Prostate gland (tissue), 2 donors: ENCODE measurements around the gene KRTAP12-4. TPM values are rescaled to one million over a fixed set of nuclear protein-coding genes. Genes with fewer than 3 reads are reported as not detected.
"Not testable (repeated sequence)": the region's sequence is repeated elsewhere in the genome, so short reads cannot be mapped to it uniquely, and the experiment has no call there.

Experiments used
- DNase-seq: peaks from one replicate; pipeline ENCODE4 v3.0.0-alpha.2; 2019; ENCODE audit warnings: low spot score
- H3K27ac ChIP-seq, 2 donors: fragments of 200-600 bp; sonication (generic); 2 replicates each; pipeline ENCODE4 v1.5.1; 2017 to 2019
- H3K27me3 ChIP-seq: fragments of 200-600 bp; sonication (generic); replicated peaks from 2 replicates; pipeline ENCODE4 v1.5.1; 2019; ENCODE audit not compliant: insufficient read depth
- H3K36me3 ChIP-seq, 2 donors: fragments of 200-600 bp; sonication (generic); 1 replicate in 1 of 2; 2 replicates in 1 of 2; pipeline versions ENCODE4 v1.5.1 to v1.8.1; 2017 to 2019
- H3K4me1 ChIP-seq: fragments of 200-600 bp; sonication (generic); replicated peaks from 2 replicates; pipeline ENCODE4 v1.5.1; 2019
- H3K4me3 ChIP-seq, 2 donors: fragments of 200-600 bp; sonication (generic); 2 replicates each; pipeline ENCODE4 v1.5.1; 2017 to 2019
- H3K9me3 ChIP-seq: fragments of 200-600 bp; sonication (generic); 2 replicates; pipeline ENCODE4 v1.5.1; 2017
- POLR2A ChIP-seq: fragments of 450-650 bp; IDR thresholded peaks from one replicate; pipeline ENCODE4 v1.6.1; 2016; ENCODE audit warnings: antibody characterized with exemption, mild to moderate bottlenecking
- POLR2AphosphoS5 ChIP-seq: sonication (generic); formaldehyde crosslinking; IDR thresholded peaks from one replicate; pipeline ENCODE4 v1.6.1; 2017; ENCODE audit warnings: antibody characterized with exemption
- WGBS: methylation state at CpG from one replicate; pipeline ENCODE4 v1.1.5; 2018; 5-methylcytosine and 5-hydroxymethylcytosine counted together
- intact Hi-C: fragments of 100-400 bp; cut with DNase I; formaldehyde crosslinking; loops from one replicate; pipeline ENCODE4 v1.14.2; 2022
- total RNA-seq, 2 donors: library from RNA; depleted of rRNA; stranded (reverse); fragments of >200 nt; gene quantifications; one replicate each; pipeline ENCODE4 v1.1.0, GENCODE V29; 2016
- TF ChIP-seq, protein P1 (sequence below), 4 experiments: fragments of 200-600 bp in 2 of 4; fragments of 450-650 bp in 2 of 4; sonication (generic) in 2 of 4; IDR thresholded peaks; 1 replicate in 3 of 4; 2 replicates in 1 of 4; pipeline ENCODE4 v1.5.1; 2016 to 2019; ENCODE audit warnings: antibody characterized with exemption in 4 of 4, mild to moderate bottlenecking in 2 of 4, moderate library complexity in 2 of 4

The KRTAP12-4 gene
- total RNA-seq, 2 donors from 2014 or later, result not detected

- H3K4me3 ChIP-seq, result no peak overlapping the region
- H3K9me3 ChIP-seq, result no peaks in the 10 kb centered on the region
- no peak for DNase-seq
- no peak overlapping the region for H3K27ac ChIP-seq
- 47% methylated on average over 14 of the region's 14 CpGs for WGBS
- no peak for TF ChIP-seq POLR2A
- TF ChIP-seq, protein P1, sequence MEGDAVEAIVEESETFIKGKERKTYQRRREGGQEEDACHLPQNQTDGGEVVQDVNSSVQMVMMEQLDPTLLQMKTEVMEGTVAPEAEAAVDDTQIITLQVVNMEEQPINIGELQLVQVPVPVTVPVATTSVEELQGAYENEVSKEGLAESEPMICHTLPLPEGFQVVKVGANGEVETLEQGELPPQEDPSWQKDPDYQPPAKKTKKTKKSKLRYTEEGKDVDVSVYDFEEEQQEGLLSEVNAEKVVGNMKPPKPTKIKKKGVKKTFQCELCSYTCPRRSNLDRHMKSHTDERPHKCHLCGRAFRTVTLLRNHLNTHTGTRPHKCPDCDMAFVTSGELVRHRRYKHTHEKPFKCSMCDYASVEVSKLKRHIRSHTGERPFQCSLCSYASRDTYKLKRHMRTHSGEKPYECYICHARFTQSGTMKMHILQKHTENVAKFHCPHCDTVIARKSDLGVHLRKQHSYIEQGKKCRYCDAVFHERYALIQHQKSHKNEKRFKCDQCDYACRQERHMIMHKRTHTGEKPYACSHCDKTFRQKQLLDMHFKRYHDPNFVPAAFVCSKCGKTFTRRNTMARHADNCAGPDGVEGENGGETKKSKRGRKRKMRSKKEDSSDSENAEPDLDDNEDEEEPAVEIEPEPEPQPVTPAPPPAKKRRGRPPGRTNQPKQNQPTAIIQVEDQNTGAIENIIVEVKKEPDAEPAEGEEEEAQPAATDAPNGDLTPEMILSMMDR (IDR thresholded peaks at IDR 0.05), result no peak
- TF ChIP-seq POLR2AphosphoS5, result no peak
- no peaks in the 10 kb centered on the region for H3K4me1 ChIP-seq
- H3K36me3 ChIP-seq, result no peaks in the 10 kb centered on the region
- intact Hi-C loops, result no loop called here
- peaks cover 3% of the 10 kb centered on the region for H3K27me3 ChIP-seq
Observed at GRCh38 chr21:44643741-44644310, 10.6 kb downstream of the KRTAP12-4 start.

GRCh38 chr21:44640761-44641160 lies 13.7 kb downstream of the KRTAP12-4 start:
- 94% methylated on average over 5 of the region's 5 CpGs for WGBS

GRCh38 chr21:44639331-44639655 lies 15.2 kb downstream of the KRTAP12-4 start:
- no peaks in the 10 kb centered on the region for H3K36me3 ChIP-seq
- no peaks in the 10 kb centered on the region for H3K4me1 ChIP-seq
- H3K27ac ChIP-seq, result no peak overlapping the region
- intact Hi-C loops, result no loop called here
- no peaks in the 10 kb centered on the region for H3K9me3 ChIP-seq
- TF ChIP-seq, protein P1 (IDR thresholded peaks at IDR 0.05), result no peak
- TF ChIP-seq POLR2AphosphoS5 (no peak), POLR2A (no peak)
- H3K27me3 ChIP-seq, result peaks cover 3% of the 10 kb centered on the region
- 79% methylated on average over 12 of the region's 12 CpGs for WGBS
- DNase-seq, result no peak
- H3K4me3 ChIP-seq, result no peak overlapping the region

More at GRCh38 chr21:44640761-44641160, 13.7 kb downstream of the KRTAP12-4 start:
- H3K27ac ChIP-seq, result no peak overlapping the region
- H3K9me3 ChIP-seq, result no peaks in the 10 kb centered on the region
- peaks cover 3% of the 10 kb centered on the region for H3K27me3 ChIP-seq
- no peak overlapping the region for H3K4me3 ChIP-seq
- H3K4me1 ChIP-seq, result no peaks in the 10 kb centered on the region
- H3K36me3 ChIP-seq, result no peaks in the 10 kb centered on the region
- no peak for DNase-seq
- intact Hi-C loops, result no loop called here
- TF ChIP-seq, protein P1 (IDR thresholded peaks at IDR 0.05), result no peak

DNA sequence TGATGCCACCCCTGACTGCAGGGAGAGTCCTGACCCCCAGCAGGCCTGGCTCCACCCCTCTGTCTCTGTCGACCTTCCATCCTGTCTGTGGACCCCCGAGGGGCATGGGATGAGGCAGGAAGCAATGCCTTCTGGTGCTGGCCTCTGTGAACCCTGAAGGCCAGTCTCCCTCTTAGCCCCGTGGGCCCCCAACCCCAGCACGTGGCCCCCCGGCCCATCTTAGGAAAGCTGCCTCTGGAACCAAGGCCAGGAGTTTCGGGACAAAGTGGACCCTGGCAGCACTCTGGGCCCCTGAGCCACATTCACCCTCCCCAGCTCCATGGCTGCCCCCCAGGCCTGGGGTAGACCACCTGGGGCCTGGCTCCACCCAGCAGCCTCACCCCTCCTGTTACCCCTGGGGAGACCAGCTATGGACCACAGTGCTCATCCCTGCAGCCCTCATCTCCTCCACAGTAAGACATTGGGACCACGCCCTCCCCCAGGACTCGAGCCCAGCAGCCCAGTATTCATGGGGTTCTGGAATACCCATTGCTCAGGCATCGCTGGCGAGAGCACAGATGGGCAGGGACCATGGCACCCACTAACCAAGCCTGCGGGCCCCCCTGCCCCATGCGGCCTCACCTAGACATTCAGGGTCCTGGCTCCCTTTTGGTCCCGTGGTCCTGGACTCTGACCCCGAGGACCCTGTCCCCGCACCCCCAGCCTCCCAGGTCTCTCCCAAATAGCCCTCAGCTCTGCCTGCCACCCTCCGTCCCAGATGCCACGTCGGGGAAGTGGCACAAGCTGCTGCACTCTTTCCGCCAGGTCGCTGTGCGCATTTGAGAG lies 15.7 kb downstream of the KRTAP12-4 start:
- intact Hi-C loops, DNase-seq: not testable (repeated sequence)
- 88% methylated on average over 17 of the region's 21 CpGs for WGBS

DNA sequence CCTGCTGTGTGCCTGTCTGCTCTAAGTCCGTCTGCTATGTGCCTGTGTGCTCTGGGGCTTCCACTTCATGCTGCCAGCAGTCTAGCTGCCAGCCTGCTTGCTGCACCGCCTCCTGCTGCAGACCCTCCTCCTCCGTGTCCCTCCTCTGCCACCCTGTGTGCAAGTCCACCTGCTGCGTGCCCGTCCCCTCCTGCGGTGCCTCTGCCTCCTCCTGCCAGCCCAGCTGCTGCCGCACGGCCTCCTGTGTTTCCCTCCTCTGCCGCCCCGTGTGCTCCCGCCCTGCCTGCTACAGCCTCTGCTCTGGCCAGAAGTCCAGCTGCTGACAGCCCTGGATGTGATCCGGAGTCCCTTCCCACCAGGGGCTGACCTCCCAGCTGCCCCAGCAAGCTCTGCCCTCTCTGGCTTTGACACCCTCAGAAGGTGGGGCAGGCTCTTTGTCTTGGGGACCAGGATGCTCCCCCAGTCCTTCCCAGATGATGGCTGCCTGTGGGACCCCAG lies 16.6 kb downstream of the KRTAP12-4 start:
- H3K36me3 ChIP-seq, H3K4me1 ChIP-seq, H3K27ac ChIP-seq, intact Hi-C loops, H3K4me3 ChIP-seq, H3K27me3 ChIP-seq, H3K9me3 ChIP-seq, DNase-seq: not testable (repeated sequence)
- WGBS, result 59% methylated on average over 8 of the region's 12 CpGs

More for the DNA sequence above, 15.7 kb downstream of the KRTAP12-4 start:
- not testable (repeated sequence) for H3K27me3 ChIP-seq, H3K4me3 ChIP-seq, H3K27ac ChIP-seq, H3K4me1 ChIP-seq, H3K36me3 ChIP-seq, H3K9me3 ChIP-seq
